HEK293 (cell line): ENCODE measurements around the gene FADS3.

ENCODE experiments used
- CTCF ChIA-PET: fragments of 350-600 bp; formaldehyde crosslinking; extraction: SDS; loops from one replicate; lab custom pipeline; 2021; ENCODE audit warnings: antibody characterized with exemption; lab: Yijun Ruan, JAX
- POLR2A ChIA-PET: fragments of 300-600 bp; formaldehyde crosslinking; extraction: SDS; loops from one replicate; lab custom pipeline; 2020; ENCODE audit warnings: antibody characterized with exemption, inconsistent platforms; lab: Yijun Ruan, JAX
- H3K27ac ChIP-seq: fragments of 200-500 bp; sonication (Bioruptor generic); 2 replicates; pipeline ENCODE4 v1.5.1; 2014; ENCODE audit warnings: low read depth, low read length, control low read depth, inconsistent platforms; ENCODE audit errors: extremely low read depth
- H3K36me3 ChIP-seq, 2 experiments: fragments of 200-500 bp in 1 of 2; sonication (Bioruptor generic) in 1 of 2; 1 replicate in 1 of 2; 2 replicates in 1 of 2; pipeline ENCODE4 v1.5.1; 2014 to 2017; ENCODE audit warnings: inconsistent platforms in 2 of 2, low read length in 2 of 2; ENCODE audit not compliant: control insufficient read depth in 2 of 2, insufficient read depth in 1 of 2
- H3K4me1 ChIP-seq: fragments of 200-500 bp; sonication (Bioruptor generic); 2 replicates; pipeline ENCODE4 v1.5.1; 2014; ENCODE audit warnings: mild to moderate bottlenecking, low read length, inconsistent platforms; ENCODE audit not compliant: control insufficient read depth, insufficient read depth
- H3K4me3 ChIP-seq: 2 replicates; pipeline ENCODE4 v1.5.1; 2011; ENCODE audit warnings: low read depth, mild to moderate bottlenecking, control low read depth, low read length, moderate library complexity
- H3K9me3 ChIP-seq: fragments of 200-500 bp; sonication (Bioruptor generic); 2 replicates; pipeline ENCODE4 v1.5.1; 2014; ENCODE audit warnings: low read depth, low read length, inconsistent platforms; ENCODE audit not compliant: control insufficient read depth, insufficient read depth
- BCL11A ChIP-seq: fragments of 450-650 bp; formaldehyde crosslinking; IDR thresholded peaks from 2 replicates; pipeline ENCODE4 v1.5.1; 2016; ENCODE audit warnings: low read depth, missing biosample characterization, missing genetic modification characterization
- BCL6B ChIP-seq: fragments of 450-650 bp; formaldehyde crosslinking; IDR thresholded peaks from 2 replicates; pipeline ENCODE4 v1.5.1; 2017; ENCODE audit warnings: missing biosample characterization, missing genetic modification characterization
- GLI4 ChIP-seq: fragments of 450-650 bp; formaldehyde crosslinking; IDR thresholded peaks from 2 replicates; pipeline ENCODE4 v1.5.1; 2016; ENCODE audit warnings: missing biosample characterization, missing genetic modification characterization
- HIC1 ChIP-seq: fragments of 450-650 bp; formaldehyde crosslinking; IDR thresholded peaks from 2 replicates; pipeline ENCODE4 v1.5.1; 2016; ENCODE audit warnings: missing biosample characterization, missing genetic modification characterization
- HOXC10 ChIP-seq: sonication (generic); formaldehyde crosslinking; IDR thresholded peaks from 2 replicates; pipeline ENCODE4 v1.8.1; 2023; ENCODE audit warnings: mild to moderate bottlenecking, missing genetic modification reagents
- KLF7 ChIP-seq: fragments of 450-650 bp; formaldehyde crosslinking; IDR thresholded peaks from 2 replicates; pipeline ENCODE4 v1.5.1; 2016; ENCODE audit warnings: missing biosample characterization, missing genetic modification characterization, borderline replicate concordance
- KLF8 ChIP-seq: fragments of 450-650 bp; formaldehyde crosslinking; IDR thresholded peaks from 2 replicates; pipeline ENCODE4 v1.5.1; 2016; ENCODE audit warnings: missing biosample characterization, missing genetic modification characterization
- PATZ1 ChIP-seq: fragments of 450-650 bp; formaldehyde crosslinking; IDR thresholded peaks from 2 replicates; pipeline ENCODE4 v1.5.1; 2016; ENCODE audit warnings: missing biosample characterization, missing genetic modification characterization
- PRDM4 ChIP-seq: fragments of 450-650 bp; formaldehyde crosslinking; IDR thresholded peaks from 2 replicates; pipeline ENCODE4 v1.5.1; 2017; ENCODE audit warnings: missing biosample characterization, missing genetic modification characterization
- TRIM28 ChIP-seq: IDR thresholded peaks from 2 replicates; pipeline ENCODE4 v1.6.1; 2011; ENCODE audit warnings: low read length, control low read depth, borderline replicate concordance
- YY1 ChIP-seq: fragments of 450-650 bp; formaldehyde crosslinking; IDR thresholded peaks from 2 replicates; pipeline ENCODE4 v1.5.1; 2018; ENCODE audit warnings: missing biosample characterization, missing genetic modification characterization
- ZBTB1 ChIP-seq: fragments of 450-650 bp; formaldehyde crosslinking; IDR thresholded peaks from 2 replicates; pipeline ENCODE4 v1.5.1; 2016; ENCODE audit warnings: missing biosample characterization, missing genetic modification characterization
- ZBTB7A ChIP-seq: fragments of 450-650 bp; formaldehyde crosslinking; IDR thresholded peaks from 2 replicates; pipeline ENCODE4 v1.5.1; 2016; ENCODE audit warnings: low read depth, missing biosample characterization, missing genetic modification characterization
- ZFHX2 ChIP-seq: fragments of 450-650 bp; formaldehyde crosslinking; conservative IDR thresholded peaks from 2 replicates; pipeline ENCODE4 v1.5.1; 2016; ENCODE audit warnings: missing biosample characterization, missing genetic modification characterization
- ZNF169 ChIP-seq: fragments of 450-650 bp; formaldehyde crosslinking; IDR thresholded peaks from 2 replicates; pipeline ENCODE4 v1.5.1; 2016; ENCODE audit warnings: missing biosample characterization, missing genetic modification characterization
- ZNF341 ChIP-seq: fragments of 450-650 bp; formaldehyde crosslinking; IDR thresholded peaks from 2 replicates; pipeline ENCODE4; 2016; ENCODE audit warnings: low read depth, missing biosample characterization, missing genetic modification characterization
- ZNF37A ChIP-seq: fragments of 450-650 bp; IDR thresholded peaks from 2 replicates; pipeline ENCODE4 v1.5.1; 2018; ENCODE audit warnings: missing biosample characterization, missing genetic modification characterization
- ZNF473 ChIP-seq: fragments of 450-650 bp; formaldehyde crosslinking; IDR thresholded peaks from 2 replicates; pipeline ENCODE4 v1.5.1; 2017; ENCODE audit warnings: missing biosample characterization, missing genetic modification characterization
- ZNF585B ChIP-seq: fragments of 450-650 bp; formaldehyde crosslinking; IDR thresholded peaks from 2 replicates; pipeline ENCODE4 v1.5.1; 2016; ENCODE audit warnings: missing biosample characterization, missing genetic modification characterization
- ZNF600 ChIP-seq: fragments of 450-650 bp; formaldehyde crosslinking; IDR thresholded peaks from 2 replicates; pipeline ENCODE4 v1.5.1; 2016; ENCODE audit warnings: missing biosample characterization, missing genetic modification characterization
- ZNF623 ChIP-seq: fragments of 450-650 bp; formaldehyde crosslinking; IDR thresholded peaks from 2 replicates; pipeline ENCODE4 v1.5.1; 2016; ENCODE audit warnings: missing biosample characterization, missing genetic modification characterization
- ZNF701 ChIP-seq: fragments of 450-650 bp; formaldehyde crosslinking; IDR thresholded peaks from 2 replicates; pipeline ENCODE4 v1.5.1; 2016; ENCODE audit warnings: missing biosample characterization, missing genetic modification characterization
- ZNF707 ChIP-seq: fragments of 450-650 bp; formaldehyde crosslinking; IDR thresholded peaks from 2 replicates; pipeline ENCODE4 v1.5.1; 2016; ENCODE audit warnings: missing biosample characterization, missing genetic modification characterization
- ZNF76 ChIP-seq: fragments of 450-650 bp; formaldehyde crosslinking; IDR thresholded peaks from 2 replicates; pipeline ENCODE4; 2016; ENCODE audit warnings: low read depth, missing biosample characterization, missing genetic modification characterization, borderline replicate concordance
- ZNF837 ChIP-seq: fragments of 450-650 bp; formaldehyde crosslinking; IDR thresholded peaks from 2 replicates; pipeline ENCODE4 v1.5.1; 2016; ENCODE audit warnings: missing biosample characterization, missing genetic modification characterization

FADS3 gene

GRCh38 chr11:61918938-61919704 is 27.8 kb upstream of the FADS3 start:
- no peak for TF ChIP-seq PRDM4
- no peak for TF ChIP-seq ZBTB7A (tag by site-specific recombination)
- no peak for TF ChIP-seq ZNF37A (tag by site-specific recombination)
- TF ChIP-seq ZBTB1 (tag by site-specific recombination): no peak
- TF ChIP-seq BCL6B (tag by site-specific recombination): no peak
- TF ChIP-seq ZNF600 (tag by site-specific recombination): no peak
- no peak for TF ChIP-seq TRIM28
- no peak for TF ChIP-seq ZNF341 (tag by site-specific recombination)
- TF ChIP-seq KLF8 (tag by site-specific recombination): no peak
- TF ChIP-seq HOXC10 (CRISPR knock-in tag): no peak
- no peak for TF ChIP-seq GLI4 (tag by site-specific recombination)
- TF ChIP-seq KLF7 (tag by site-specific recombination): no peak
- TF ChIP-seq ZNF837 (tag by site-specific recombination): no peak
- TF ChIP-seq ZNF585B (tag by site-specific recombination): no peak
- TF ChIP-seq ZNF707 (tag by site-specific recombination): no peak
- CTCF ChIA-PET: interaction anchor here (1.0 to 1.3 kb wide), 2 partner anchors 29 to 189 kb away, joined by 4 to 5 read pairs; no protein-coding TSS in a partner anchor
- Histone ChIP-seq H3K4me3 (no peak overlapping the region), H3K36me3 (no peaks in the 10 kb centered on the region), H3K27ac (no peak overlapping the region), H3K9me3 (no peaks in the 10 kb centered on the region), H3K4me1 (no peaks in the 10 kb centered on the region)
- POLR2A ChIA-PET: no interaction called here

- Histone ChIP-seq H3K4me1 (no peaks in the 10 kb centered on the region), H3K36me3 (no peaks in the 10 kb centered on the region), H3K27ac (no peak overlapping the region), H3K4me3 (no peak overlapping the region), H3K9me3 (no peaks in the 10 kb centered on the region)
- CTCF ChIA-PET: interaction anchor here (0.9 to 1.7 kb wide), 5 partner anchors 17 to 190 kb away, joined by 3 to 8 read pairs (median 5); partner anchors contain the start of gene BEST1
- POLR2A ChIA-PET: no interaction called here
- TF ChIP-seq PATZ1 (tag by site-specific recombination) (no peak), YY1 (tag by site-specific recombination) (no peak), ZNF76 (tag by site-specific recombination) (no peak), ZNF623 (tag by site-specific recombination) (no peak), BCL11A (tag by site-specific recombination) (no peak), ZNF169 (tag by site-specific recombination) (no peak), ZFHX2 (no peak), ZNF701 (tag by site-specific recombination) (no peak), HIC1 (tag by site-specific recombination) (no peak), ZNF473 (tag by site-specific recombination) (no peak)
These were observed 27.0 kb upstream of the FADS3 start for GRCh38 chr11:61918251-61918937.
